Neural cell (in vitro differentiated cells): Measurements from ENCODE around the gene SRRM2.

Experiments
- CTCF ChIP-seq: fragments of 450-650 bp; IDR thresholded peaks from 2 replicates; pipeline ENCODE4 v1.5.1; 2014; ENCODE audit warnings: antibody characterized with exemption, mild to moderate bottlenecking, moderate library complexity; ENCODE audit not compliant: poor library complexity, severe bottlenecking
- EP300 ChIP-seq: fragments of 450-650 bp; conservative IDR thresholded peaks from 2 replicates; pipeline ENCODE4 v1.6.1; 2014; ENCODE audit warnings: antibody characterized with exemption, mild to moderate bottlenecking, moderate library complexity; ENCODE audit not compliant: poor library complexity, severe bottlenecking
- EZH2 ChIP-seq: fragments of 200-600, 300-800 bp; shearing (Covaris generic), sonication (generic); IDR thresholded peaks from 2 replicates; pipeline ENCODE4 v1.6.1; 2014; ENCODE audit warnings: antibody characterized with exemption, low read length, borderline replicate concordance, mild to moderate bottlenecking; ENCODE audit not compliant: insufficient read depth, poor library complexity, severe bottlenecking
- SMC3 ChIP-seq: fragments of 450-650 bp; conservative IDR thresholded peaks from 2 replicates; pipeline ENCODE4 v1.6.1; 2014; ENCODE audit warnings: antibody characterized with exemption, mild to moderate bottlenecking, moderate library complexity; ENCODE audit not compliant: poor library complexity

DNA sequence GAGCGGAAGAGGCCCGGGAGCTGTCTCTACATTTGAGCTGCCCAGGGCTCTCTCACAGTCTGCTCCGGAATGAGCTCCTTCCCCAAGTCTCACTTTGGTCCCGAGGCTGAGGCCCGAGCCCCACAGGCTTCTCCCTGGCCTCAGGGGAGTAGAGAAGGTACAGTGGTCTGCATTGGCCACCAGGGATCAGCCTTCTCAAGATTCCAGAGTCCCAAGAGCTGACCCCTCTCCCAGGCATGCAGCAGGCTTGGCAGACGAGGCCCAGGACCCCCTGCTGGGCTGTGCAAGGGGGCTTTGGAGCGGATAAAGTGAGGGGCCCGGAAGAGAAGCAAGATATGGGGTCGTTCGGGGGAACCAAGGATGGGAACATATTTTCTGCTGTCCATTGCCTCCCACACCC lies 35.5 kb upstream of the SRRM2 start:
- TF ChIP-seq CTCF (no peak), SMC3 (no peak), EZH2 (no peak), EP300 (no peak)
